HG03558 (cell line): Measurements from ENCODE around the gene TMEM18.

Experiments used
- ATAC-seq: cut with Tn5 transposase; IDR thresholded peaks from one replicate; pipeline ENCODE4 v1.9.1; 2021; ENCODE audit warnings: moderate number of reproducible peaks; ENCODE audit not compliant: unreplicated experiment; ENCODE audit errors: extremely low read depth

Gene TMEM18

DNA sequence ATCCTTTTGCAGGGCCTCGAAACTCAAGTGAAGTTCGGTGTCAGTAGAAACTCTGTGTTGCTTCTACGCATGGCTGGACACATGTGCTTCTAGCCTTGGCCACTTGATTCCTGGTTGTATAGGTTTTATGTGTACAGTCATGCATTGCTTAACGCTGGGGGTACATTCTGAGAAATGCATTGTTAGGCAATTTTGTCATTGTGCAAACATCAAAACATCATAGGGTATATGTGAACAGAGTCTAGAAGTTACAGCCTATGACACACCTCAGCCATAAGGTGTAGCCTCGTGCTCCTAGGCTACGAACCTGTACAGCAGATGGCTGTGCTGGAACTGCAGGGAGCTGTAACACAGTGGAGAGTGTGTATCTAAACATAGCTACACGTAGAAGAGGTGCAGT lies 39.4 kb downstream of the TMEM18 start:
- no peak for ATAC-seq

DNA sequence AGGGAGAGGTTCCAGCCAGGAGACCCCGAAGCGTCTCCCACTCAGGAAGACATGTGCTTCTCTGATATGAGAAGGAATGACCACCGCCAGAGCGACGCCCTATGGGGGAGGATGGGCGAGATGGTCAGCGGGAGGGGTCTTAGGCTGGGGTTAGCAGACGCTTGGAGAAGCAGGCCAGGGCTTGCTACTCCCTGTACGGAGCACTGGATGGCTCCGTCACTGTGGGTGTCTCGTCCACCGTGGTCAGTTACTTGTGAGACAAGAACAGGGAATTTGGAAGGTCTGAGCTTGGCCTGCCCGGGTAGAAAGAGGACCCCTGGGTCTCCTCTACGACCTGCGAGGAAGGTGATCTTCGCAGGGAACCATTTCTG lies 39.8 kb downstream of the TMEM18 start:
- no peak for ATAC-seq

DNA sequence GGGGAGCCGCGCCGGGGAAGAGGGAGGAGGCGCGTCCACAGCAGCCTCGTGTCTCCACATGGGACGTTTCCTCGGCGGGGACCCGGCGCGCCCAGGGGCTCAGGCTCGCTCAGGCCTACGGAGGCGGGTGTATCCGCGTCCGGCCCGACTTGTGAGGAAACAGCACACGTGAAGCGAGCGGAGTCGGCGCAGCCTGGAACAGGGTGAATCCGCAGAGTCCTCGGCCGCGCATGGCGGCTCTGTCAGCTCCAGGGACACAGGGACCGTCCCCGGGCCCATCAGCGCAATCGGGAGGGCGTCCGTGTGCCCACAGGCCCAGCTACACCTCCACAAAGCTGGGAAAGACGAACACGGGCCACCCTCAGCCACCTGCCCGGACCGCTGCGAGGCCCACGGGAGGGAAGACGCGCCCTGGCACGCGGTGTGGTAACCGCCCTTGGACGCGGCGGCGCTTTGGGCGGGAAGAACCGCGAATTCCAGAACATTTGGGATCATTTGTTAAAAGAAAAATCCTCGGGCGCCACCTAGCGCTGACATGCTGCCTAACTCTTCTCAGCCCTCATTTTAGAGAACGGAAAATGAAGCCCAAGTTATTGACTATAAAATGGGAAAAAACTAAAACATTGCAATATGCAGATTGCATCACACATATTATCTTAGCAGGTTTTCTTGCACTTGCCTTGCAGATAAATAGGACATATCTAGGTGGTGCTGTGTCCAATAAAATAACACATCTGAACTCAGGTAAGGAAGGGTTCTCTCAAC lies 40.4 kb downstream of the TMEM18 start:
- ATAC-seq = no peak

DNA sequence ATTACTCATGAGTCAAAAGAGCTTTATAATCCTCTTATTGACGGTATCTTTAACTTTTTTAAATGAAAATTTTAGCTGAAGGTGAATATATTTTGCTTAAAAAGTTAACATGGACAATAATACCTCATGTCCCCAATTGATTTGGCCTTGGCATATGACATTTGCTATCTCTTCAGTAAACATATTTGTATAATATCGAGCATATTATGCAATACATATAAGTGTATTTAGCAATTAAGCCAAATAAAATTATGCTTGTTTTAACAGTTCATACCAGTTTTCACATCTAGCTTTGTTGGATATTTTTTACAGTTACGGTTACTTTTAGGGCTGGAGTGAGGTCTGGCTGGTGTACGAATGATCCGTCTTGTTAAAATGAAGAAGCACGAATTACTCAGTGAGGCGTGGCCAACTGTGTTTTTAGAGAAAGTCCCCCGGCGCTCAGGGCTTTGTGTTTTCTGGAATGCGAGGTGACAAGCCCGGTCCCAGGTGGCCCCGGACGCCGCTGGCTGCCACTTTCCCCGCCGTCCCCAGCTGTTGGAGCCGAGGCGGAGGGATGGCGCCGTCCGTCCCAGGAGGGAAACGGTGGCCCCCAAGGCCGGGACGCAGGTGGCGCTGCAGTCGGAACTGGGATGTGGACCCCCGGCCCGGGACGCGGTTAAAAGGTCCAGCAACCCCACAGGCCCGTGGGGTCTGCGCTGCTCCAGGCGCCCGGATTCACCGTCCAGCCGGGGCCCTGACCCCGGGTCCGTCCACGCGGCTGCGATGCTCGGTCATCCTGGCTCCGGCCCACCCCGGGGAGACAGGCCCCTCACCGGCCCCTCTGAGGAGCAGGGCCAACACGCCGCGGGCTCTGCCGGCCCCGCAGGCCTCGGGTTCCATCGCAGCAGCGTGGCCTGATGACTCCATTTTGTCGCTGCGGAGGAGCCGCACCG lies 41.3 kb downstream of the TMEM18 start:
- ATAC-seq = no peak

DNA sequence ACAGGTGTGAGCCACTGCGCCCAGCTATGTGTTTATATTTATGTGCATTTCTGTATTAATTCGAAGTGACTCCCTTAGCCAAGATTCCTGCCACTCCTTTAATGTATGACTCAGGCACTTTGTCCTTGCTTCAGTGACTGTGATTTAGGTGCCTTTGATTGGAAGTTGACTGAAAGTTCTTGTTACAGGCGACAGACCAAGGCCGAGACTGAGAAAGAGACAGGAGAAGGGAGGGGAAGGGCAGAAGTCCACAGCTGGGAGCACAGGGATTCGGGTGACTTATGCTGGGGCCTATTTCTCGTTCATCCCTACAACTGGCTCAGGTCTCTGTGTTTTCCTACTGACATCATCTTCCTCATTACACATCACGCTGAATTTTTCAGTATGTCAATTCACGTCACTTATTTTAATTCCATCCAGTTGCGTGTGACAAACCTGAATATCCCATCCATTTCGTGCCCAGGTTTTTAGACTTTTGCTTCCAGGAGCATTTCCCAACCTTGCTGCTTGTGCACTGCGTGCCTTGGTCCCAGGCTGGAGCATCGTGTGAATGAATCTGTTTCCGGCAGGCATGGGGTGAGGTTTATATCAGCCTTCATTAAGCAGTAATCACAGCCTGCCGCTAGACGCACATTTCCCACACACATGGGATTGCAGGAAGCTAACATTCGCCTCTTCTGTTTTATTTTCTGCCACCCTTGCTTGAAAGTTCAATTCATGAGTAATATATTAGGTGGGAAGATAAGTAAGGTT lies 42.4 kb downstream of the TMEM18 start:
- no peak for ATAC-seq

DNA sequence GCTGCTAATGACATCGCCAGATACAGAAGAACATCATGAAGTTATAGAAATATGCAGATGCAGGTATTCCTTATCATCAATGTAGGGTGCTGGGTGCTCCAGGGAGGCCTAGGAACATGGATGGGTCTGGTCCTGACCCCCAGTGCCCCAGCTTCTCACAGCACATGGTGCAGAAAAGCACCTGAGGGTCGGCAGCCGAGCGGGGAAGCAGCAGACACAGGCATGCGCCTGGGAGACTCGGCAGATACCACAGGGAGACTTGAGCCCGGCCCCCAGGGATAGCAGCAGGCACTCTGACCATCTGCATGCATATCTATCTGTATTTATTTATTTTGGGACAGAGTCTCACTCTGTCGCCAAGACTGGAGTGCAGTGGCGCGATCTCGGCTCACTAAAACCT lies 43.2 kb downstream of the TMEM18 start:
- ATAC-seq = no peak

DNA sequence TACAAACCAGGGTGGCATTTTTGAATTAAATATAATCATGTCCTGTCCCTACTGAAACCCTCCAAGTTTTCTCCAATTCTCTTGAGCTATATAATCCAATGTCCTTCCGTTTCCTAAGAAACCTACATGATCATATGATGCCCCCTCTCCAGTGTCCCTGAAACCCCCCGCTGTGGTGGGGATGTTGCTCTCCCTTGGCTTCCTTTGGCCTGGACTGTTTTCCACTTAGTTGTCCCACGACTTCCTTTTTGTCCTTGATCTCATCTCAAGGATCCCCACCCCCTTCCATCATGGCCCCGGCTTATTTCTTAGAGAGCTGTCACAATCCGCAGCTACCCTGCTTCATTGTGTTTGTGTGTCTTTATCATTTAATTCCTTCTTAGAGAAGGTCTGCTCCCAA lies 43.8 kb downstream of the TMEM18 start:
- ATAC-seq = no peak

DNA sequence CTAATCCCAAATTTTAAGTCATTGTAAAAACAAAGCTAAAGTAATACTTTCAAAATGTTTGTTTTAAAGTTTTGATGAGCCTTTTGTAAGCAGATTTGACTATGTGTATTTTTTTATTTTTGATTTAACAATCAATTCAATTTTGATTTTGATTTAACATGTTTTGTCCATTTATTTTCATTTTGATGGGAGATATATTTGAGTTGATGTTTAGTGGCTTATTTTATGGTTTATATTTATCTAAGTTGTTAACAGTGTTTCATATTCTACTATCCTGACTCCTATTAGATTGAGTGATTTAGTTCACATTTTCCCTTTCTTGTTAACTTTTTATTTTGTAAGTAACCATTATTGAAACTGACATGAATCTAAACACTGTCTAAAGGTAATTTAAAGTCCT lies 44.7 kb downstream of the TMEM18 start:
- ATAC-seq = no peak

DNA sequence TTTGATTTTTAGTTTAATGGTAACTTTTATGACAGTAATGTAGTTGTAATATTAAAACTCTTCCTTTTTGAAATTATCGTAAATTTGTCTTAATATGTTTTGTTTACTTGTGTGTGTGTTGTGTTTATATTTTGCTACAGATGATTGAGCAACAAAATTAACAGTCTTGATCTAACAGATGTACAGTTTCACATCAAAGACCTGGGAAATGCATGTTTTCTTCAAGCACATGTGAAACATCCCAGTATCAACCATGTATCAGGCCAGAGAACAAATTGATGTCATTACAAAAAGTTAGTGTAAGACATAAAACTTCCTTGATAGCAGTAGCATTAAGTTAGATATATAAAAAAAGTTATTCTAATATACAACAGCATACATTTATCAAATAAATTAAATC lies 45.5 kb downstream of the TMEM18 start:
- ATAC-seq = no peak

DNA sequence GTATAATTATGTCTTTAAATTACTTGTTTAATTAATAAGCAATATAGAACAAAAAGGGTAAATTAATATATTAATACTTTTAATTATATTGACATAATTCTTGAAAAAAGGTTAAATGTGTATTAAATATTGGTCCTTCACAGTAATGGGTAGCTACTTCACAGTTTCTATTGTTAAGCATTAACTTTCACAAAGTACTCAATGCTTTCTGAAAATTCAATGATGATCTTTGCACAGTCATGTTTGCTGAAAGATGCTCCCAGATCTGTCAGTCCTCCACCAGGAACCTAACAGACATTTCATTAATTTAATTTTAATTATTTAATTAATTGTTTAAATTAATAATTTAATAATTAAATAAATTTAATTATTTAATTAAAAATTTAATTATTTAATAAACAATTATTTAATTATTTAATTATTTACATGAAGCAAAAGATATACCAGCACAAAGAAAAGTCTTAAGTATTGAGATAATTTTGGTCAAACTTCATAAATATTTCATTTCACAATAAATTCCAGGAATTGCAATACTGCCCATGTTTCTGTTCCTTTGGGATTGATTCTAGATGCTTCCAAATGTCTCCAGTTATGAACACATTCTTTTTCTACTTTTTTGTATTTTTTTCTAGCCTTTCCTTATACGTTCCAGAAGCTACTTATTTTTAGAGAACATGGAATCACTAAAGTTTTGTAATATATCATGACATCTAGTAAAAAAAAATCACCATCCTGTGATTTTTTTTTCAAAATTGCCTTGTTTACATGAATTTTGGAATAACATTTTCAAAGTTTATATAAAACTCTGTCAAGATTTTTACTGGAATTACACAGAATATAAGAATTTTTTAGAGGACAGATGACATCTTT lies 46.5 kb downstream of the TMEM18 start:
- ATAC-seq = no peak

DNA sequence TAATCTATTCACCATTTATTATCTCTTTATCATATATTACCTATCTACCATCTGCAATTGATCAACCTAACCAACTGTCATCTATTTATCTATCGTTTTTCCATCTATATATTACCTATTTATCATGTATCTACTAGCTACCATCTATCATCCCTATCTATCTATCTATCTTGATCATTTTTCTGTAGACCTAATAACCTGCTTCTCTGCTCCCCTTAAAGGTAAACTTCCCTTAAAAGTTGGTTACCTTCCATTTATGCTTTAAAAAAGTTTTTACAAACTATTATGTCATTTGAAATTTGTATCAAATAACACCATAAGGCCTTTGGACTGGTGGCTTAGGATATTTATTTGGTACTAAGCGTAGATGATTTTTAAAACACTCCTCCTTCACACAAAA lies 47.2 kb downstream of the TMEM18 start:
- ATAC-seq = no peak

DNA sequence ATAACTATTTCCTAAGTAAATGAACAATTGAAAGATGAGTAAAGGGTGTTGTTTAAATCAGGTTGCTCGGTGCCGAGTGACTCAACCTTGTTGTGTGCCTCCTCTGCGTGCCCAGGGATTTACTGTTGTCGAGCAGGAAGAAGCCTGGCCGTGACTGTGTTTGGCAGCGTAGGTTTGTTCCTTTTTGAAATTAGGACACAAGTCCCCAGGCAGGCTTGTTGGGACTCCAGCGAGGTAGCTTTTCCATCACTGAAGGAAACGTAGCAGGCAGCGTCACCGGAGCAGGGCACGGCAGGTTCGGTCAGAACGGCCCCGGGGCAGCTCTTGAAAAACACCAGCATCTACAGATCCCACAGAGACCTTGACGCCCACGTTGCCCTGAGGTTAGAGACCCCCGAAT lies 48.6 kb downstream of the TMEM18 start:
- ATAC-seq = no peak

DNA sequence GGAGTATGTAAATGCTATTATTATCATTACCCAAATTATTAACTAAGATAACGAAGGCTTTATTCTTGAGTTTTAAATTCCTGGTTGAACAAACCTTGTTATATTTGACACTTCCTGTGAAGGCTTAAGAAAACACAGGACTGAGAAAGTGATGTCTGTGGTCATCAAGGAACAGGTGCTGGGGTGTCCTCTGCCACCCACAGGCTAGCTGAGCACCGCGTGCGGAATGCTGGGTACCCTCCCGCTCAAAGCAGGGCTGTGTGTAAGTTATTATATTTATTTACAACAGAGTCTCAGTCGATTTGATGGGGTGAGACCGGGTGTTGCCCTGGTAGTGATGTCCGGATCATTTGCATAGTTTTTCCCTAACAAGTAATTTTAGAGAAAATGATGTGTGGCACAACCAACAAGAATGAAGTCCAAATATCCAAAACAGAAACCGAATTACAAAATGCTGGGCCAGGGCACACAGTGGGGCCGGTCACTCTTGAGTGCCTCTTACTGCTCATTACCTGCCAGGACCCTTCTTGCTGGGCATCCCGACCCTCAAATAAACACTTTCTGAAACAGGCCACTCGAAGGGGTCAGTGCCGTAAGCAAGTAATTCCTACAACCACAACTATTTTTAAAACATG lies 49.2 kb downstream of the TMEM18 start:
- no peak for ATAC-seq

DNA sequence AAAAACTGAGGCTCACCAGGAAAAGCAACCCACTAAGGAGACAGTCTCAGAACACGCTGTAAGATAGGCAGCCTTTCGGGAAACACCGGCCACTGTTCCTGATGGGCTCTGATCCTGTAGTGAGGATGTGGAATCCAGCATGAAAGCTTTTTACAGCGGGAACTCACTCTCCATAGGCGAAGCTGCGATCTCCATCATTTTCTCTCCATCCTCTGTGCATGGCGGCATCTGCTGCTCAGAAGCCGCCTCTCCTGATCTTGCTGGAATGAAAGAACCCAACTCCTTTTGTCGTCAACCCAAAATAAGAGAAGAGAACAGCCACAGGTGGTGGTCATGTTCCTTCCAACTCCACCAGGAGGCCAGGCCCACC lies 49.9 kb downstream of the TMEM18 start:
- no peak for ATAC-seq

DNA sequence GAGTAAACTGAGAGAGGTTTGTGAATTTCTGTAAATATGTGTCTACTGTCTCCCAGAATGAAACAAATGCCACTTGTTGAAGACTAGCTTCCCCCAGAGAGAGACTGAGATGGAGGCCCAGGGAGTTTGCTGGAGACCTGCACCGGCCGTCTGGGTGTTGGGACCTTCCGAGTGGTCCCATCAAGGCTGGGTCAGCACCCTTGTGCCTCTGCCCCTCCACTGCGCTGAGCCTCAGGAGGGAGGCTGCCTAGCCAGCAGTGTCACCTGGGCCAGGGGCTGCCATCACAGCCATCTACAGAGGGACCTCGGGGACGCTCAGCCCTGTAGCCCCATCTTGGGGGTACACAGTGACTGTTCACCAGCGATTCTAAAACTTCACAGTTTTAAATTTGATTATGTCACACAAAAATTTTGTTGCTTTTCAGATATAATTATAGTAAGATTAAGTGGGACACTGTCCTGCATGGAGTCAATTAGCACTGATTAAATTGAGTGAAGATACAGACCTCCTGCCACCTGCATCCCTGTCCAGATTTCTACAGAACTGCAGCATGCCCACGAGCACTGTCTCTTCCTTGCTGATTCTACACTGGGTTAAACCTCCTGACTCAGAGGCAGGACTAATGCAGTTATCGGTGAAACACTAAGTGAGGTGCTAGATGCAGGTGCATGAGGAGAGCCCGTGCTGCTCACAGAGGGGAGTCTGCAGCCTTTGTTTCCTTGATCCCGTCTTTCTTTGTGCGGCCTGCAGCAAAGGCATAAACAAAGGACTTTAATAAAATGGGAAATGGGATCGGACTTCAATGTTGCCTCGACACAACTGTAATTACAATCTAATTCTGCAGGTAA lies 50.5 kb downstream of the TMEM18 start:
- no peak for ATAC-seq

DNA sequence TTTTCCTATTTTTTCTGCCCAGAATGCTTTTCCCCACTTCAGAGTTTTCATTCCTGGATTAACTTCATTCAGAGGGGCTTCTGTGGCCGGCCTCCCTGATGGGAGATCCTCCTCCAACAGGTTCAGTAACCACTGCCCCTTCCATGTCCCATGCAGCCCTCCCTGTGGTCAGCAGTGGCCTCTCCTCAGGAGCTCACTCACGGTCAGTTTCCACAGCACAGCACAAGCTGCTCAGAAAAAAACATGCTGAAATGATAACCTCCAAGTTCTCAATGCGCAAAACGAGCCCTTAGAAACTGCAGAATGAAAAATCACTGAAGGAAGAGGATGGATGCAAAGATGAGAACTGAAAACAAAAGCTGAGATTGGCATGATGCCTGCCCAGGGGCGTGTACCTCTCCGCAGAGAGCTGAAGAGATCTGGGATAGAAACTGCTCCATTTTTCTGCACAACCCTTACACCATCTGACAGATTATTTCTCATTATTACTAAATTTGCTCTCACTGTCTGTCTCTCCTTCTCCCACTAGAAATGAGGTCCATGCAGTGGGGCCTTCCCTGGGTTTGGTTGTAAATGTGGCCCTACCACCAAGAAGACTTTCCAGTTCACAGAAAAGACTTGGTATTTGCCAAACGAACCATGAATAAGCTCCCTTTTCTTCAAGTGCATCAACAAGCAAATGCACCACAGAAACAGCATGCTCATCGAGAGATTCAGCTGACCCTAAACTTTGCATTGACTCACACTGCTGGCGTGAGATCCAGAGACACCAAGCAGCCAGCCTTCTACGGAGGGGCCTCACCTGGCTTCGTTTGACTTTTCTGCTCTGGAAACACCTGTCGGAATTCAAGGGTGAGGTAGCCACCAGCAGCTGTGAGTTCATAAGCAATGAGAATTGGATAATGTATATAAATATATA lies 51.5 kb downstream of the TMEM18 start:
- ATAC-seq = no peak

DNA sequence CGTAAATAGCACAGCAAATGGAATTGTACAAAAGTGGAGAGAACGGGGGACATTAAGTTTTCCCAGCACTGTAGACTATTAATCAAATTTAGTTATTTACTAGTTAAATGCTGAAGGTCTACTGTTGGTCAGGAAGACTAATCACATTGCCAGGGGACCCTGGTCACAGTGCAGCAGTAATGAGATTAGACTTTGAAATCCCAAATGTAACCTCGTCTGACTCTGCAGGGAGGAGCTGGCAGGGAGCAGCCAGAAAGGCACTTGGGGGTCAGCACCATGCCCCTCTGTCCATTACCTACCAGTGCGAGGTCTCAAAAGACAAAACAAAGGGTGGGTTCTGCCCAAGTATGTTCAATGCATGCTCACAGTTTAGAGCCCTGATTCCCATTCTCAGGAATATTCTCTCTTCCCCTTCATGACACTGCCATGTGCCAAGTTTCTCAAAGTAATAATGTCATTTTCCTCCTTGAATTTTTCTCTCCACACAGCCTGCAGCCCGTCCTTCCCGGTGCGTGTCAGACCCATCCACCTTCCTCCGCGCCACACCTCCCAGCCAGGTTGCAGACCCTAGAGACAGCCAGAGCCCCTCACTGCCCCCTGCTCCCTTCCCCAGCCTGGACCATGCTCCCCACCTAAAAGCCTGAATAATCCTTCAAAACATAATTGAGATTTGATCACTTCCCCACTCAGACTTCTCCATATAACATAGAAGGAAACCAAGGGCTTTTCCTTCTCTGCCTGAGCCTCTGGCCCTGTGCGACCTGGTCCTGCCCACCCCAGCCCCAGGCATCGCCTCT lies 52.5 kb downstream of the TMEM18 start:
- ATAC-seq = no peak
